ENCODE measurements around the gene CITED1. TPM values are rescaled to one million over a fixed set of nuclear protein-coding genes. Genes with fewer than 3 reads are reported as not detected.

The CITED1 gene
- total RNA-seq, 2 donors from 2014 or later = 3.7 TPM; not detected in 1

DNA sequence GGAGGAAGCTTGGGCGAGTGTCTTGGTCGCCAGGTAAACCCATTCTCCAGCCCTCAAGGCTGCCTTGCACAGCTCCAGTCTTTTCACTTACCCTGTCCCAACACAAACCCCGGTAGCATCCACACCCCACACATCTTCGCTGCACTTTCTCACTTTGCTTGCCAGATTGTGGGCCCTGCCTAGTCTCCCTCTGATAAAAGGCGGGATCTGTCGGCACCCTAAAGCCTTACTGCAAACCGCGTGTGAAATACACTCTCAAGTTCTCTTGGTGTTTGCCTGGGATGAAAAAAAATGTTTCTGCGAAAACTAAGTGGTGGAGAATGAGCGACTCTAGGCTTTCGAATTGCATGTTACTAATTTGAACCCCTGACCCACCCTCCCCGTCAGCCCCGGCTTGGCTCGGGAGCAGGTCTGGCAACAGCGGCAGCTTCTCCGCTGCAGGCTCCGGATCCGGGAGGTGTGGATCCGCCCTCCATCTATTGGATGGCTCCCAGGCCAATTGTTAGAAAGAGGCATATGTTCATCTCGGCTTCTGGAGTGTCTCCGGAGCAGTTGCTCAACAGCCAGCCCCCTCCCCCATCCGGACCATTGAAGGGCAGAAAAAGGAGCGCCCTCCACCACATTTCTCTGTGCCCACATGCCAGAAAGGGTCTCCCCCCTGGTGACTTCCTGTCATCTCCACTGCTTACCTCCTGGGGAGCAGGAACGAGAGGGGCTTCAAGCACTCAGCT is 3.0 kb upstream of the CITED1 start:
- no peak for ATAC-seq (ENCODE audit: insufficient number of reproducible peaks, low FRiP score, low read depth)
- H3K27ac ChIP-seq = no peak overlapping the region
- H3K9me3 ChIP-seq = no peaks in the 10 kb centered on the region
- no peaks in the 10 kb centered on the region for H3K36me3 ChIP-seq
- TF ChIP-seq, protein P1, sequence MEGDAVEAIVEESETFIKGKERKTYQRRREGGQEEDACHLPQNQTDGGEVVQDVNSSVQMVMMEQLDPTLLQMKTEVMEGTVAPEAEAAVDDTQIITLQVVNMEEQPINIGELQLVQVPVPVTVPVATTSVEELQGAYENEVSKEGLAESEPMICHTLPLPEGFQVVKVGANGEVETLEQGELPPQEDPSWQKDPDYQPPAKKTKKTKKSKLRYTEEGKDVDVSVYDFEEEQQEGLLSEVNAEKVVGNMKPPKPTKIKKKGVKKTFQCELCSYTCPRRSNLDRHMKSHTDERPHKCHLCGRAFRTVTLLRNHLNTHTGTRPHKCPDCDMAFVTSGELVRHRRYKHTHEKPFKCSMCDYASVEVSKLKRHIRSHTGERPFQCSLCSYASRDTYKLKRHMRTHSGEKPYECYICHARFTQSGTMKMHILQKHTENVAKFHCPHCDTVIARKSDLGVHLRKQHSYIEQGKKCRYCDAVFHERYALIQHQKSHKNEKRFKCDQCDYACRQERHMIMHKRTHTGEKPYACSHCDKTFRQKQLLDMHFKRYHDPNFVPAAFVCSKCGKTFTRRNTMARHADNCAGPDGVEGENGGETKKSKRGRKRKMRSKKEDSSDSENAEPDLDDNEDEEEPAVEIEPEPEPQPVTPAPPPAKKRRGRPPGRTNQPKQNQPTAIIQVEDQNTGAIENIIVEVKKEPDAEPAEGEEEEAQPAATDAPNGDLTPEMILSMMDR (IDR thresholded peaks at IDR 0.05) = no peak
- DNase-seq (ENCODE audit: low spot score) = no peak
- H3K4me3 ChIP-seq = peak overlapping the region; percentile 74
- H3K27me3 ChIP-seq (replicated peaks; ENCODE audit: insufficient read depth) = no peaks in the 10 kb centered on the region
- H3K4me1 ChIP-seq (ENCODE audit: control insufficient read depth in 1 of 2, low read depth in 2 of 2) = peaks cover 5 to 35% of the 10 kb centered on the region in 2 donors

DNA sequence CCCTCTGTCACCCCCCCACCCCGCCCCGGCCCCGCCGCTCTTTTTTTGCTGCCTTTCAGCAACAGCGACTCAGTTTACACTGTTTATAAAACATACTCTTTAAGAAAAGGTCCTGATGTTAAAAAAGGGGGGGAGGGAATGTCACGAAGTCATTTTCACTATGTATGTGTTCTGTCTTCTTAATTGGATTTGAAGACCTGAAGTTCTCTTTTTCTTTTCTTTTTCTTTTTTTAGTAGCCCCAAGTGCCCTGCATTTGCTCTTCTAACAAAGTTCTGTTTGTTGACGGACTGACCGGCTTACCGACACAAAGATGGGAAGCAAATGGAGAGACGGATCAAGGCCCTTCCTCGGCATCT is 2.5 kb upstream of the CITED1 start:
- DNase-seq (ENCODE audit: low spot score) (no peak), ATAC-seq (ENCODE audit: insufficient number of reproducible peaks, low FRiP score, low read depth) (no peak)
- no peaks in the 10 kb centered on the region for H3K36me3 ChIP-seq
- no peaks in the 10 kb centered on the region for H3K27me3 ChIP-seq (replicated peaks; ENCODE audit: insufficient read depth)
- TF ChIP-seq, protein P1 (IDR thresholded peaks at IDR 0.05) = no peak
- peak overlapping the region; percentile 74 for H3K4me3 ChIP-seq
- peaks cover 5 to 35% of the 10 kb centered on the region in 2 donors for H3K4me1 ChIP-seq (ENCODE audit: control insufficient read depth in 1 of 2, low read depth in 2 of 2)
- no peaks in the 10 kb centered on the region for H3K9me3 ChIP-seq
- no peak overlapping the region for H3K27ac ChIP-seq

DNA sequence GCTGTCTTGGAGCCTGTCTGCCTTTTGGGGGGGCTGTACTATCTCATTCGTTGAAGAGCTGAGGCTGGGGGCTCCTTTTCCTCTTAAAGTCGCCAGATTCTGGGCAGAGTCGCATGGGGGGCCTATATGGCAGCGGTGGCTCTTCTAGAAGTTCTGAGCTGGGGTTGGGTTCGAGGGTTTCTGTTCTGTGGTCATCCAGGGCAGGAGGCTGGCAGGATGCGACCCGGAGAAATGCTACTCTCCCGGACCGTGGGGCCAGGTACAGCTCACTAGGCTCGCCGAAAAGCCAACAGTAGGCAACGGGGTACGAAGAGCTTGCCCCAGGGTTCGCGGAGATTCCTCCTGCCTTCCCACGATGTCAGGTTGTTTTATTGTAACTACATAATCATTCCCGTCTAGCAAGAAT is 1.9 kb upstream of the CITED1 start:
- Histone ChIP-seq H3K9me3 (no peaks in the 10 kb centered on the region), H3K4me1 (ENCODE audit: control insufficient read depth in 1 of 2, low read depth in 2 of 2) (peaks cover 5 to 35% of the 10 kb centered on the region in 2 donors), H3K27ac (no peak overlapping the region)

DNA sequence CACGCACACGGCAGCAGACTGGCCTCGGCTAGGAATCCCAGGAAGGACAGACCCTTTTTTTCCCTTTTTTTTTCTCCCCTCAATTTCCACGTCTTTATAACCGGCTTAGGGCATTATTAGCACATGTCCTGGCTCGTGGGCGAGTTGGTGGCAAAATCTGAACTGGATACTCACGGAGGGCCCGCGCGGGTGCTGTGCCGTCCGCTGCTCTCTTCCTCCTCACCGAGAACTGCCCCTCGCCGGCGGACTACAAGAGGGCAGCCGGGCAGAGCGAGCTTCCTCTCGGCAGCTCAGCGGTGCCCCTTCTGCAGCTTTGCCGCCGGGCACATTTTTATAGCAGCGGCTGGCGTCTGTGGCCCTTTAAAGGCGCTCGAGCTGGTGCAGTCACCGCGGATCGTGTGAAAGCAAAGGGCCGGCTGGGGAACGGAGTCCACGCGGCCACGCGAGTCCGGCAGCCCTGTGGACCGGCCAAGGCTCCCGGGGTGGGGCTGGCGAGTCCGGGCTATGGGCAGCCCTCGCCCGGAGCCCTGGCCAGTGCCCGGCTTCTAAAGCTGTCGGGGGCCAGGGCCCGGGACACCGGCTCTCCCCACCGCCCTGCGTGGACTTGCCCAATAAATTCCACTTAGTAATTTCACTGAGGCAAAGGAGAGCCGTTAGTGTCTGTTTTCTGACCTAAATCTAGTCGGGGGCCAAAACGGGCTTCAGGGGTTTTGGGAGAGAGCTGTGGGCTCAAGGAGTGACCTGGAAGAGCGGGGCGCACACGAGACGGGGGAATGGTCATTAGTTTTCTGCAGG is 1.3 kb upstream of the CITED1 start:
- no peak for ATAC-seq (ENCODE audit: insufficient number of reproducible peaks, low FRiP score, low read depth)
- H3K4me1 ChIP-seq (ENCODE audit: control insufficient read depth in 1 of 2, low read depth in 2 of 2) = peaks cover 5 to 35% of the 10 kb centered on the region in 2 donors
- peak; percentile 4 for DNase-seq (ENCODE audit: low spot score)
- no peaks in the 10 kb centered on the region for H3K27me3 ChIP-seq (replicated peaks; ENCODE audit: insufficient read depth)
- TF ChIP-seq, protein P1 (IDR thresholded peaks at IDR 0.05) = no peak
- H3K36me3 ChIP-seq = no peaks in the 10 kb centered on the region
- H3K27ac ChIP-seq = no peak overlapping the region
- peak overlapping the region; percentile 74 for H3K4me3 ChIP-seq
- H3K9me3 ChIP-seq = no peaks in the 10 kb centered on the region

More for the DNA sequence above, 1.9 kb upstream of the CITED1 start:
- H3K36me3 ChIP-seq = no peaks in the 10 kb centered on the region
- no peaks in the 10 kb centered on the region for H3K27me3 ChIP-seq (replicated peaks; ENCODE audit: insufficient read depth)
- peak overlapping the region; percentile 74 for H3K4me3 ChIP-seq
- TF ChIP-seq, protein P1 (IDR thresholded peaks at IDR 0.05) = no peak
- no peak for DNase-seq (ENCODE audit: low spot score)
- no peak for ATAC-seq (ENCODE audit: insufficient number of reproducible peaks, low FRiP score, low read depth)

DNA sequence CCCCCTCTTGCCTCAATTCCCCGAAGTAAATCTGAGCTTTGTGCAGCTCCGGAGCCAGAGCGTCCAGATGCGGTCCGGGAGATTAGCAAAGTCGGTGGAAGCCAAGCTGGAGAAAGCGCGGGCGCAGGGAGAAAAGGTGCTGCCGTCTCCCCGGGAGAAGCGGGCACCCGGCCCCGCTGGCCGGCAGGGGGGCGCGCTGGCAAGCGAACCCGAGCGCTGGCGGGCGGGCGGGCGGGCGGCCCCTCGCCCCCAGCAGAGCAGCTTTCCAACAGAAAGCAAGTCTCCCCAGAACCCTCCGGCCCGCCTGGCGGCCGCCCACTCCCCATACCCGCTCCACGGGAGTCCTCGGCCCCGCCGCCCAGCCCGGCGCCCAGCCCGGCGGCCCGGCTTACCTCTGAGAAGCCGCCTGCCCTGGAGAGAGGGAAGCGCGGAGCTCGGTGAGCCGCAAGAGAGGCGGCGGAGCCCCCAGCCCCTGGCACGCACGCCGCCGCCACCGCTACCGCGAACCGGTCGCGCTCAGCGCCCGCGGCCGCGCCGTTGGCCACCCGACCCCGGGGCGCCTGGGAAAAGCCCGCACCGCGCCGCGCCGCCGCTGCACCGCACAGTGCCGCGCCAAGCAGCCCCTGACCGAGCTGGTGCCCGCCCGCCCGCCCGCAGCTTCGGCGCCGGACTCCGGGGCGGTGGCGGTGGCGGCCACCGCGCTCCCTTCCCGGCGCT is 529 bp upstream of the CITED1 start:
- Histone ChIP-seq H3K36me3 (no peaks in the 10 kb centered on the region), H3K27ac (no peak overlapping the region), H3K4me1 (ENCODE audit: control insufficient read depth in 1 of 2, low read depth in 2 of 2) (peaks cover 5 to 35% of the 10 kb centered on the region in 2 donors), H3K9me3 (no peaks in the 10 kb centered on the region), H3K27me3 (replicated peaks; ENCODE audit: insufficient read depth) (no peaks in the 10 kb centered on the region), H3K4me3 (peak overlapping the region; percentile 74)
- ATAC-seq (ENCODE audit: insufficient number of reproducible peaks, low FRiP score, low read depth) (no peak), DNase-seq (ENCODE audit: low spot score) (no peak)
- TF ChIP-seq, protein P1 (IDR thresholded peaks at IDR 0.05) = no peak
